ENCODE results near the gene TIGD6. TPM values are rescaled to one million over a fixed set of nuclear protein-coding genes. Genes with fewer than 3 reads are reported as not detected.
A peak's percentile ranks its signal among the peaks of the same experiment; 100 is the strongest.

The TIGD6 gene
- total RNA-seq, 4 donors from 2014 or later = 2.9 to 3.5 (median 3.2) TPM

DNA sequence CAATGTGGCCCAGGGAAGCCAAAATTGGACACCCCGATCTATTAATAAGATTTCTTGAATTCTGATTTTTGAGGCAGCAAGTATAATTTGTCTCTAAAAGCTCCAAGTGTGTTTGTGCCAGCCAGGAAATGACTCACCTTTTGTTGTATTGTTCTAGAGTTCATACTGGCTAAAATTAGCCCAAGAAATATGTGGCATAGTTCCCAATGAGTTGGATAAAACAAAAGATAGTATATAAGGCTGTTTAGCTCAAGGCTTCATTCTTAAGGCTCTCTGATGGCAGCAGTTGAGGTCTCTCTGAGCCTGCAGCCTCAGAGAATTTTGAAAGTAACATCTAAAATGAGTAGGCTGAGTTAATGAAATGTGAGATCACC, 21.7 kb upstream of the TIGD6 start:
- Histone ChIP-seq H3K9me3 (no peaks in the 10 kb centered on the region), H3K36me3 (peaks cover 23 to 81% (median 70%) of the 10 kb centered on the region in 4 donors), H3K4me1 (peaks cover 23 to 42% (median 33%) of the 10 kb centered on the region in 4 donors), H3K27me3 (no peaks in the 10 kb centered on the region), H3K27ac (replicated peaks in 1 of 4) (peak overlapping the region; percentile 18 to 67 (median 47)), H3K4me3 (no peak overlapping the region)
- intact Hi-C loops (cut with DNase I) = no loop called here
- 53% methylated on average over 1 of the region's 1 CpG for WGBS
- DNase-seq (ENCODE audit: extremely low spot score) = no peak
- TF ChIP-seq POLR2A (IDR thresholded peaks at IDR 0.05; ENCODE audit: low read depth) (no peak), EP300 (IDR thresholded peaks at IDR 0.05) (no peak), POLR2AphosphoS5 (IDR thresholded peaks at IDR 0.05) (peak in 1 of 2 donors; percentile 20)
- TF ChIP-seq, protein P1, sequence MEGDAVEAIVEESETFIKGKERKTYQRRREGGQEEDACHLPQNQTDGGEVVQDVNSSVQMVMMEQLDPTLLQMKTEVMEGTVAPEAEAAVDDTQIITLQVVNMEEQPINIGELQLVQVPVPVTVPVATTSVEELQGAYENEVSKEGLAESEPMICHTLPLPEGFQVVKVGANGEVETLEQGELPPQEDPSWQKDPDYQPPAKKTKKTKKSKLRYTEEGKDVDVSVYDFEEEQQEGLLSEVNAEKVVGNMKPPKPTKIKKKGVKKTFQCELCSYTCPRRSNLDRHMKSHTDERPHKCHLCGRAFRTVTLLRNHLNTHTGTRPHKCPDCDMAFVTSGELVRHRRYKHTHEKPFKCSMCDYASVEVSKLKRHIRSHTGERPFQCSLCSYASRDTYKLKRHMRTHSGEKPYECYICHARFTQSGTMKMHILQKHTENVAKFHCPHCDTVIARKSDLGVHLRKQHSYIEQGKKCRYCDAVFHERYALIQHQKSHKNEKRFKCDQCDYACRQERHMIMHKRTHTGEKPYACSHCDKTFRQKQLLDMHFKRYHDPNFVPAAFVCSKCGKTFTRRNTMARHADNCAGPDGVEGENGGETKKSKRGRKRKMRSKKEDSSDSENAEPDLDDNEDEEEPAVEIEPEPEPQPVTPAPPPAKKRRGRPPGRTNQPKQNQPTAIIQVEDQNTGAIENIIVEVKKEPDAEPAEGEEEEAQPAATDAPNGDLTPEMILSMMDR (IDR thresholded peaks at IDR 0.05) = no peak

DNA sequence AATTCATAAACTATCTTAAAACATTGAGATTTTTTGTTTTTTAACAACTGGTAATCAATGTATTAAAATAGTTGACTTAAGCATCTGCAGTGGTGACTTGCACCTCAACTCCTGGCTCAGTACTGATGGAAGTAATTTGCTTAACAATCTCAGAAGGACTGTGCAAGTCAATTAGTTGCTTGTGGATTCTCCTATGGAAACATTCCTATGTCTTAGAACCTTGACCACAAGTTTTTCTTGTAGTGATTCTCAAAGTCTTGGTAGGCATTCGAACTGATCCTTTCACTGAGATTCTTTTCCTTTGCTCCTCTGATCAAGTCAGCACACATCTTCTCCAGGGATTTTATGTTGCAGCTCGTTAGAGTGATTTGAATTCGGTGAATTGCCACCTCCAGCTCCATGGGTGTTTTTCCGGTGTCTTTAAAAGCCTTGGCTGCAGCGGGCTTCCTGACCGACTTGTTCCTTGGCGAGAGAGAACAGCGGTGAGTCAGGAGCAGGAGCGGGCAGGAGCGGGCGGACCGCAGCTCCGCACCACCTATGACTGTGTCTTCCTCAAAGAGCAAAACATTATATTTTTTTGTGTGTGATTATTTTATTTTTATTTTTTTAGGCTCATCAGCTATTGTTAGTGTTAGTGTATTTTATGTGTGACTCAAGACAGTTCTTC, 21.2 kb upstream of the TIGD6 start:
- WGBS = 67% methylated on average over 13 of the region's 13 CpGs
- no peaks in the 10 kb centered on the region for H3K27me3 ChIP-seq
- peaks cover 23 to 42% (median 33%) of the 10 kb centered on the region in 4 donors for H3K4me1 ChIP-seq
- H3K4me3 ChIP-seq = no peak overlapping the region
- intact Hi-C loops (cut with DNase I) = no loop called here
- peak in 1 of 2 donors; percentile 30 for TF ChIP-seq POLR2AphosphoS5 (IDR thresholded peaks at IDR 0.05)
- no peak for TF ChIP-seq POLR2A (IDR thresholded peaks at IDR 0.05; ENCODE audit: low read depth)
- TF ChIP-seq, protein P1 (IDR thresholded peaks at IDR 0.05) = no peak
- DNase-seq (ENCODE audit: extremely low spot score) = no peak
- no peaks in the 10 kb centered on the region for H3K9me3 ChIP-seq
- H3K36me3 ChIP-seq = peaks cover 20 to 79% (median 66%) of the 10 kb centered on the region in 4 donors
- H3K27ac ChIP-seq (replicated peaks in 1 of 4) = peak overlapping the region; percentile 18 to 67 (median 47)

DNA sequence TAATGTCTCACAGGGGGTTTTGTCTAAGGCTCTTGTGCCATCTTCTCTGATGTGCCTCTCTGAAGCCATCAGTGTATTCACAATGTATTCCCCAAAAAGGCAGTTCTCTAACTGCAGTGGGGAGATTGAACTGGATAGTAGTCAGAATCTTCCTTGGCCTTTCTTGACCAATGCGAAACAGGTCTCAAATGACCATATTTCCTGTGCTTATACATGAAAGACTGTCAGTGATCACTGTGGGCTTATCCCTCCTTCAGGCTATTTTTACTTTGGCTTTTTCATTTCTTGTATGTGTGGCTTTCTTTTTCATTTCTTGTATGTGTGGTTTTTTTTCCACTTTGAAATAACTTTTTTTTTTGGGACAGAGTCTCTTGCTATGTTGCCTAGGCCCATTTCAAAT, 19.8 kb upstream of the TIGD6 start:
- Histone ChIP-seq H3K4me1 (peaks cover 23 to 42% (median 33%) of the 10 kb centered on the region in 4 donors), H3K27me3 (no peaks in the 10 kb centered on the region), H3K27ac (replicated peaks in 1 of 4) (peak overlapping the region in 1 of 4 donors; percentile 4), H3K36me3 (peaks cover 9 to 77% (median 62%) of the 10 kb centered on the region in 4 donors), H3K4me3 (no peak overlapping the region), H3K9me3 (no peaks in the 10 kb centered on the region)
- intact Hi-C loops (cut with DNase I) = no loop called here
- 95% methylated on average over 1 of the region's 1 CpG for WGBS
- no peak for TF ChIP-seq EP300 (IDR thresholded peaks at IDR 0.05)
- TF ChIP-seq, protein P1 (IDR thresholded peaks at IDR 0.05) = no peak
- no peak for TF ChIP-seq POLR2A (IDR thresholded peaks at IDR 0.05; ENCODE audit: low read depth)
- TF ChIP-seq POLR2AphosphoS5 (IDR thresholded peaks at IDR 0.05) = no peak
- DNase-seq (ENCODE audit: extremely low spot score) = no peak

DNA sequence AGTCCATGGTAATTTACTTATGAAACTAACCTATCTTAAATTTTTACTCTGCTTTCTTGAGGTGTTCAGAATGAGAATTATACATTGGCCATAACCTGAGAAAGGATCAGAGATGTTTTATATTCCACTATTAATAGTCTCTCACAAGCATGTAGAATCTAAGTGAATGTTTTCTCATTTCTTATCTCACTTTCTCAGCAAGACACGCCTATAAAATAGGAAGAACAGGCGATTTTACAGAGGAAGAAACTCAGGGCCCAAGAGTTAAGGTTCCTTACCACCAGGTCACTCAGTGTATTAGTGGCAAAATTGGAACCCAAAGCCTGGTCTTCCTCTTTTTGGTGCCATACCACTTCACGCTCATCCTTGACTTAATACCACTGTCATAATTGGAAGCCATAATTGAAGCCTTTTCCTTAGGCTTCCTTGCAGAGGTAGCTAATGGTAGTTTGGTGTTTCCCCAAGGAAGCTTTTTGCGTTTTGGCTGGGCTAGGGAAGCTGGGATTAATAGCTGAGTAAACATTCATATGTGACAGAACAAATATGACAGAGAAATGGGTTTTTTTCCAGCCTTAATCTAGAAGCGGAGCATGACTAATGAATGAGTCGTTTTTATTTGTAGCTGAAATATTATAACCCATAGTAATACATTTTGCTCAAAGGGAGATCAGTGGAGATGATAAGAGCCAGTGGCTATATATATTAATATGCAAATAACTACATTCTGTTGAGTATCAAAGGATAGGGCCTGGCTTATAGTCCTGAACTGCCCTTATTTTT, 17.0 kb upstream of the TIGD6 start:
- intact Hi-C loops (cut with DNase I) = no loop called here
- no peak for DNase-seq (ENCODE audit: extremely low spot score)
- Histone ChIP-seq H3K27me3 (no peaks in the 10 kb centered on the region), H3K27ac (replicated peaks in 1 of 4) (no peak overlapping the region), H3K4me1 (peaks cover 12 to 19% (median 18%) of the 10 kb centered on the region in 4 donors), H3K9me3 (no peaks in the 10 kb centered on the region), H3K36me3 (peaks cover 29 to 86% (median 74%) of the 10 kb centered on the region in 4 donors), H3K4me3 (no peak overlapping the region)
- TF ChIP-seq, protein P1 (IDR thresholded peaks at IDR 0.05) = no peak
- TF ChIP-seq POLR2A (IDR thresholded peaks at IDR 0.05; ENCODE audit: low read depth) (no peak), POLR2AphosphoS5 (IDR thresholded peaks at IDR 0.05) (no peak), EP300 (IDR thresholded peaks at IDR 0.05) (no peak)
- 77% methylated on average over 6 of the region's 6 CpGs for WGBS

Measured in esophagus muscularis mucosa (tissue), 4 donors.